HG03457 (cell line): Measurements from ENCODE around the gene MTR.
"Not testable (repeated sequence)": the region's sequence is repeated elsewhere in the genome, so short reads cannot be mapped to it uniquely, and the experiment has no call there.

Experiments
- ATAC-seq: cut with Tn5 transposase; IDR thresholded peaks from one replicate; pipeline ENCODE4 v1.9.1; 2021; ENCODE audit warnings: moderate number of reproducible peaks; ENCODE audit not compliant: unreplicated experiment

MTR gene

DNA sequence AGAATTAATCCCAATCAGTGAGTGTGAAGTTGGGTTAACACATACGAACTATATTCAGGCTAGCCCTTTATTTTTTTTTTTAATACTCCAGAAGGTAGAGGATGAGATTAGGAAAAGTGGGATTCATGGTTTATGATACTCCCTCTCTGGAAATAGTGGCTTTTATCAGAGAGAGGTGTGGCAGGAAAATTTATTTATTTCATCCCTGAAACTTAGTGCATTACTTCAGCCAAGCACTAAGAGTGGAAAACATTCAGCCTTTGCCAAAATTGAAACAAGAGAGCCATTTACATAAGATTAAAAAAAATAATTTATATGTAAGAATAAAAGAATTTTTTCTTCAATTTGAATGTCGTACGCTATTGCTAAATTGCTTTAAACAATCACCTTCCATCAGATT, 35.0 kb downstream of the MTR start:
- ATAC-seq, result no peak

DNA sequence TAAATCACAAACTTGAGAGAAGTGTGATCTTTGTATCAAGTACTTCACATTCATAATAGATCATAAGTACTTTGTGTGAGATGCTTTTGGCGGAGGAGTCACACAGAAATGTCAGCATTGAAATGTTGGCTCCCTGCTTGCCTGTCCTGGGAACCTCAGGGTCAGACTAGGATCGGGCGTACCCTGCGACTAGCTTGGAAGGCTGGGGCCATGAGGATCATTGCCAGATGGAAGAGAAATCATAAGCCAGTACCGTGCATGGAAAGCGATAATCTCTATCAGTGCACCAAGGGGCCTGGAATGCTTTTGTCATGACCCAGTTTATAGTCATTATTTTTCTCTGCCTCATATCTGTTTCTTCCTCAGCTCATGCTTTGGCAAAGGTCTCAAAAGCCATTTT, 35.5 kb downstream of the MTR start:
- ATAC-seq, result no peak

DNA sequence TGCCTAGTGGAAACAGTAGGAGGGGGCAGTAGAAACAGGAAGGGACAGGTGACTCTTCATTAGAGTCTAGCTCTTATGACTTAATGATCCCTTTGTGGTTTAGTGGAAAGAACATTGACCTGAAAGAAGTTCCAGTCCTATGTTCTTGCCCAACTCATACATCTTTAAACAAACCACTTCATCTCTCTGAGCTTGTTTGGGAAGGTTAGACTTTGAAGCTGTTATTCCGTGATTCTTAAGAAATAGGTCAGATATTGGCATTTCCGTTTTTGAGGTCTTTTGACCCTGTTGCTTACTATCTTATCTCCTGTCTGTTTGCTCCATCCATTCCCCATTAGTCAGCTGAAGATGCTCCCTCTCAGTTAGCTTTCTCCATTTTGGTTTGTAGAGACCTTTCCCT, 38.5 kb downstream of the MTR start:
- no peak for ATAC-seq

DNA sequence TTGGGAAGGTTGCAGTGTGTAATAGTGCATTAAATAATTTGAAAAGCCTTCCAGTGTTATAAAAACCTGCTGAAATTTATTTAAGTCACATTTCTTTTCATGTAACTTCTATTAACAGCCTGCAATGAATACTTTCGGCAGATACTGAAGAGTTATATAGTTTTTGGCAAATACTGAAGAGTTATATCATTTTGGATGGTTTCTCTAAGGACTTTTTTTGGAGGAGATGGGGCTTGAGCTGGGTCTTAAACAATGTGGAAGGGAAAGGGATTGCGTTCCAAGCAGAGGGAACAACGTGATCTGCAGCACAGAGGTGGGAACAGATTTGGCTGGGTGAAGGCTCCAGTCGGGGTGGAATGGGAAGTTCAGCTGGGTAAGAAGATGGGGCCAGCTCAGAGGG, 39.8 kb downstream of the MTR start:
- no peak for ATAC-seq

DNA sequence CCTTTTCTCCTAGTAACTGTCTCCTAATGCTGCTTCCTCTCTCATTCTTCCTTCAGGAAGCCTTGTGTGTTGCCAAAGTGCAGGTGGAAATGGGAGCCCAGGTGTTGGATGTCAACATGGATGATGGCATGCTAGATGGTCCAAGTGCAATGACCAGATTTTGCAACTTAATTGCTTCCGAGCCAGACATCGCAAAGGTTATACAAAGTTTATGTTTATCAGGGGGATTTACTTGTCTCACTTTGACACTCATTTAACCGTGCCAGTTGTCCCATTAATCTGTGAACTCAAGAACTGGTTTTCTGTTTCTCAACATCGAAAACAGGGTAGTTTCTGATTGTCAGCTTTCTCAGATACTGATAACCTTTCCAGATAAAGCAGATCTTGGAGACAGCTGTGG, 40.4 kb downstream of the MTR start:
- no peak for ATAC-seq

DNA sequence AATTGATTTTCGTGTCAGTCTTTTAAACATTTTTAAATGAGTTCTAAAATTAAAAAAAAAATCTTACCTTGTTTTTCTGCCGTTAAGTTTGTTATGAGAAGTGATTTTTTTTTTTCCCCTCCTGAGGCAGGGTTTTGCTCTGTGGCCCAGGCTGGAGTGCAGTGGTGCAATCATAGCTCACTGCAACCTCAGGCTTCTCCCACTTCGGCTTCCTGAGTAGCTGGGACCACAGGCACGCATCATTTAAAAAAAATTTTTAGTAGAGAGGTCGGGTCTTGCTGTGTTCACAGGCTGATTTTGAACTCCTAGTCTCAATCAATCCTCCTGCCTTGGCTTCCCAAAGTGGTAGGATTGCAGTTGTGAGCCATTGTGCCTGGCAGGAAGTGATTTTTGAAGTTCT, 41.1 kb downstream of the MTR start:
- ATAC-seq, result no peak

DNA sequence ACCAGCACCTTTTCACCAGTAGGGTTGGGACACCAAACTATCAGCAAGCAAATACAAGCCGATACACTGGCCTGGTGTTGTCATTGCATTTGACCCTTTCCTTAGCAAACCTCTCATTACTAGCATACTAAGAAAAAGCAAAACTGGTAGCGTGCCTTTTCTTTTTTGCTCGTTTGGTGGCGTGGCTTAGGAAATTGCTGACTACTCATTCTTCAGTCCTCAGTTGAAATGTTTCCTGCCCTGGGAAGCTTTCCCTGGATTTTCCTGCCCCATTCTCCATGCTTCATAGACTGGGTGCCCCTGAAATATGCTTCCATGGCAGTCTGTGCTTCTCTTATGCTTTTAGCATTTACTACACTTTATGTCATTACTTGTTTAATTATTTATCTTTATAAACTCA, 42.0 kb downstream of the MTR start:
- ATAC-seq, result no peak

DNA sequence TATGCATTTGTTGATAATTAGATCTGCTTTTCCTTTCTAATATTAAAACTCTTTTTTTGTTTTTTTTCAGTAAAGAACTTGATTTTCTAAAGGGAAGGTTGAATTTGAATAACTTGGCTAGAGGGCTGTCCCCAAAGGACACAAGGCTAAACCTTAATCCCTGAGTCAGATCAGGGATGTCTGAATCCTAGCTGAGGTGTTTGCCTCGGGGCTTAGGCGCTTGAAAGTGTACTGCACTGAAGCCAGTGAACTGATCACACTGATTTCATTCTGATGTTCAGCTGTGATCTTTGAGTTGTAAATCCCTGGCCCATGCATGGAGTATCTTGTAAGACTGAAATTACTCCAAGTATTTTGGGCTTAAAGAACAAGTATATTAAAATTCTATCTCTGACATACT, 42.8 kb downstream of the MTR start:
- ATAC-seq, result no peak

DNA sequence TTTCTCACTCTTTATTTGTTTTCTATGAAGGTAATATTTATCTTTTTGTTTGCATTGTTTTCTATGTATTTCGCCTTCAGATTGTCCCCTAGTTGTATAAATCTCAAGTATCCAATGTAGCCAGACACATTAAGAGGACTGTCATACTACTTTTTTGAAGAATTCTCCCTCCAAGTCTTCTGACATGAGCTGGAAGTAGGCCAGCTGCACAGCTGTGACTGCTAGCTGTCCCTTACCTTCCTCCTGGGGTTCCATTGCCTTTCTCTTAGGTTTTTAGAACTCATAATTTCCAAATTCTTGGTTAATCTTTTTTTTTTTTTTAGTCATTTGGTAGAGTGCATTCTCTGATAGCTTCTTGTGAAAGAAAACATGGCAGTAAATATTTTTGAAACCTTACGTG, 46.2 kb downstream of the MTR start:
- ATAC-seq, result no peak

DNA sequence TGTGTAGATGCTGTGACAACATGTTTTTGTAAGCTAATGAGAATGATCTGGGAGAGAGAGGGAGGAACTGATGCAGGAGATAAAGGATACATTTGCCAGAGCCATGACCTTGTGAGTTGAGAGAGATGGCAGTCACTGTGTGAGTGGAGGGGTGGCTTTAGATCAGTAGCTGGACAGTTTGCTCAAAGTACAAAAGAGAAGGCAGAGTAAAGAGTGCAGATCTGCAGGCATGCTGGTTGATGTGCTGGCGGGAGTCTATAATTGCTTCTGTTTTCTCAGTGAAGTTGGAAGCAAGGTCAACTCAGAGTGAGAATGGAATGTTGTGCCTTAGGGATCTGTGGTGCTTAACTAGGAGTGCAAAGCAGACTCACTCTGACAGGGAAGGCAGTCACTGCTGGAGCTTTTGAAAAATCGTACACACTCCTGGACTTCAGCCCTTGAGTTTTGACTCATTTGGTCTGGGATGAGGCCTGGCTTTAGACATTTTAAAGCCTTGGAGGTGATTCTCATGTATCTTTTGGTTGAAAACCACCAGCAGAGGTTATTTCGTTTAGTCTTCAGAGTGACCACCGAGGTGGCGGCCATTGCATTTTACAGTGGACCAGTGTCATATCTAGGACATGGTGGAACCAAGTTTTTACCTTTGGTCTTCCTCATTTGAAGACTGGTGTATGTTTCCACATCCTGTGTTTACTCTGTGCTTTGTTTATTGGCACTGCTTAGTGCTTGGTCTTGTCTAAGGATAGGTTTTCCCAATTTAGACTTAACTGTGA, 49.6 kb downstream of the MTR start:
- ATAC-seq, result no peak

DNA sequence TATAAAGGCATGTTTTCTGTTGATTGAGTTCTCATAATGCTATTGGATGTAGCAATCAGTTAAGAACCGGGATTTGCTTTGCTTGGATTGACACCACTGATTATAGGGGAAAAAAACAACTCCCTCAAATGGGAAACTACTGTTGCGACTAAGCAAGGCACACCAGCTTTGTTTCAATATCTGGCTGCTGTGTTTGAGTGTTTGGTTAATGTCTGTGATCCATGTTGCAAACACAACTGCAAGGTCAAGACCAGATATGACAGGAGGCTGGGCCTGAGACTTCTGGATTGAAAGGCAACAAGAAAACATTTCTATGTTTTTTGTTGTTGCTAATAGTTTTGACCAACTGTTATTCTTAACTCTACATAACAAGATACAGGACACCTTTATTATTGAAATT, 50.7 kb downstream of the MTR start:
- no peak for ATAC-seq

DNA sequence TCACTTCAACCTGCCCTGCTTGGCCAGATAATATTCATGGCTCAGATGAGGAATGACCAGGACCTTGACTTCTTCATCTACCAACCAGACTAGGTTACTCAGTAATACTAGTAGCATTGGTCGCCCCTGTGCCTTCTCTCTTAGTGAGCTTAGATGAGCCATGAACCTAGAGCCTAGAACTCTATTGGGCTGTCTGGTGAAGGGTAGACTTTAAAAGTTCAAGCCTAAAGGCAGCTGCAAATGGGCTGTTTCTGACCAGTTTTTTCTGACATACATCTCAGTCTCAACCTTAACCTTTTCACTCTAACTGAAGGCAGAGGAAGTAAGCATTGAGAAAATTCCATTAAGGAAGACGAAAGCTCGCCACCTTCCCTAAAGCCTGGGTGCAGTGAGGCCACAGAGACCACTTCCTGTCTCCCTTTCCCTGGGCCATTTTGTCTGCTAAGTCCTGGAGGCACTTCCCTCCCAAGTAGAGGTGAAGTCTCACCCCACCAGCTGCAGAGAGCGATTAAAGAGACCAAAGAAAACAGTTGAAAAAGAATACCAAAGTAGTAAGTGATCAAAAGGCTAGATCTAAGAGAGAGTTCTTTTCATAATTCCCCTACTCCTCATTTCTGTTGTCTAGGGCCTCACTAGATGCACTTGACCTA, 53.3 kb downstream of the MTR start:
- ATAC-seq, result no peak

DNA sequence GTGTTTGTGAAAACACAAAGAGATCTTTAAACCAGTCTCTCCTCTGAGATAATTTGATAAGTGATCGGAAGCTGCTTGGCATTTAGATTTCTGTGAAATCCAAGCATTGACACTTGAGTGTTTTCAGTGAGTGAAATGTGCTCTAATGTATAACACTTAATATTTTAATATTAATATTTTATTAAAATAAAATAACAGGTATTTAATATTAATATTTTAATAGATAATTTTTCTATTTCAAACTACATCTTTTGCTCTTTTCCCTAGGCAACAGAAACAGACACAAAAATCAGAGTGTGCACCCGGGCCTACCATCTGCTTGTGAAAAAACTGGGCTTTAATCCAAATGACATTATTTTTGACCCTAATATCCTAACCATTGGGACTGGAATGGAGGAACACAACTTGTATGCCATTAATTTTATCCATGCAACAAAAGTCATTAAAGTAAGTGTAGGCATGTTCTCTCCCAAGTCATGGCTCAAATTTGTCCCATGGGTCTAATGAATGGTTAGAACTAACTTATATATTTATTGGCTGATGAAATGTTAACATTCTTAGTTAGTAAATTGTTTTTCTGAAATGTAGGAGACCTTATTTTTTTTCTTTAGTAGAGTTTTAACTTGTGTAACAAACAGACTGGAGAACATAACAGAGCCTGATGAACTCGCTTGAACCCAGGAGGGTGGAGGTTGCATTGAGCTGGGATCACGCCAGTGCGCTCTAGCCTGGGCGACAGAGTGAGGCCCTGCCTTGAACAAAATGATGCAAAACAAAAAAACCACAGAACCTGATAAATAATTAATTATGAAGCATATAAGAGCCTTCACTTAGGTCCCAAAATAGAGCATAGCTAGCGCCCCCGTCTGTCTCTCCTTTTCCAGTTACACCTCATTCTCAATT, 55.2 kb downstream of the MTR start:
- ATAC-seq, result no peak

DNA sequence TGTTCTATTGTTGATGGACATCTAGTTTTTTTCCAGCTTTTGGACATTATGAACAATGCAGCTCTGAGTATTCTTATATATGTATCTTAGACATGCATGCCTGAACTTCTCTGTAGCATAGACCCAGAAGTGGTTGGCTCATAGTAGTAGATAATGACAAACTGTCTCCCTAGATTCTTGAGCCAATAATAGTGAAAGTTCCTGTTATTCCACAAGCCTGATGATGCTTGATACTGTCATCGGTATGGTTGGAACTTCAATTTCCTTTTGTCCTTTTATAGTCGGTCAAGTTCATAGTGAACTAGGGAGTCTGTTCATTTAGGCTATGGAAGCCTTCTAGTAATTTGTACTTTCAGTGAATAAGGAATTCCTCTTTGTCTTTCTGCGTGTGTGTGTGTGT, 56.8 kb downstream of the MTR start:
- ATAC-seq, result no peak

DNA sequence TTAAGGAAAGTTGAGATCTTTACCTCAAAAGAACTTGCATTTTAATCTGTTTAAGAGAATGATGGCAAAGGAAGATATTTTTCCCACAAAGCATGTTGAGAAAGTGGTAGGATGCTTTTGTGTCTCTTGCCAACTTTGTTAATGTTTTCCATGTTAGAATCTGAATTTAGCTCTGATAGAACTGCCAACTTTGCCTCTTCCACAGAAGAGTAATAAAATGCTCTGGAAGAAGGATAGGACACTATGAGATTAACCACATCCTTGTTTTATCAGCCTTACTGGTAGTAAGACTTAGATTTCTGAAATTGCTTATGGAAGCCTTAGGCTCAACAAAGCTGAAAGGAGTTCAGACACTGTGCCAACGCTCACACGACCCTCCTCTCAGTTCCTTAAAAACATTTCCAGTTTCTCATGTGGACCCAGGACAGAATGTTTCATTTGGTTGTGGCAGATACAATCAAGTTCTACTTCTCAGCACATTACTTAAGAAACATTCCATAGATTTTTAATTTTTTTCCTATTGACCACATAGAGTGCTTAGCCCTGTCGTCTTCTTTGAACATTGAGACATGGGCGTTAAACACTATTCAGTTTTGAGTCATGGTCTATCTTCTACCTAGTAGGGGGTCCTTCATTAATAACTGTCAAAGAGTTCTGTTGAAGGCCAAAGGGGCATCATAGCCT, 59.0 kb downstream of the MTR start:
- ATAC-seq, result no peak

DNA sequence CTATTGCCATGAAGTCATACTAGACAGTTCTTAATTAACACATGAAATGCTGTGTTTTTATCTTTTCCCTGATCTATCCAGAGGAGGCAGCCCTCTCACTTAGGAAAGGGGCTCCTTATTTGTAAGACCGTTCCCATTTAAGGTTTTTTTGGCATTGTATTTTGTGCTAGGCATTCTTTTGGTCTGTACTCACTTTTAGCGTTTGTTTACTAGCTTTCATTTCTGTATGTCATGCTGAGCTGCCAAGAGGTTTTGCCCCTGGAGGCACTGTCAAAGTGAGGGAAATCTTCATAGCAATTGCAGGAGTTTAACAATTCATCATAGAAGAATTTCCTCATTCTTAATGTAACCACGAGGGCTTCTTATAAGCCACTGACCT, 59.5 kb downstream of the MTR start:
- ATAC-seq, result no peak

DNA sequence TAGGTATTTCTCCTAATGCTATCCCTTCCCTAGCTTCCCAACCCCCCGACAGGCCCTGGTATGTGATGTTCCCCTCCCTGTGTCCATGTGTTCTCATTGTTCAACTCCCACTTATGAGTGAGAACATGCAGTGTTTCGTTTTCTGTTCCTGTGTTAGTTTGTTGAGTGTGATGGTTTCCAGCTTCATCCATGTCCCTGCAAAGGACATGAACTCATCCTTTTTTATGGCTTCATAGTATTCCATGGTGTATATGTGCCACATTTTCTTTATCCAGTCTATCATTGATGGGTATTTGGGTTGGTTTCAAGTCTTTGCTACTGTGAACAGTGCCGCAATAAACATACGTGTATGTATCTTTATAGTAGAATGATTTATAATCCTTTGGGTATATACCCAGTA, 61.6 kb downstream of the MTR start:
- ATAC-seq, result not testable (repeated sequence)

DNA sequence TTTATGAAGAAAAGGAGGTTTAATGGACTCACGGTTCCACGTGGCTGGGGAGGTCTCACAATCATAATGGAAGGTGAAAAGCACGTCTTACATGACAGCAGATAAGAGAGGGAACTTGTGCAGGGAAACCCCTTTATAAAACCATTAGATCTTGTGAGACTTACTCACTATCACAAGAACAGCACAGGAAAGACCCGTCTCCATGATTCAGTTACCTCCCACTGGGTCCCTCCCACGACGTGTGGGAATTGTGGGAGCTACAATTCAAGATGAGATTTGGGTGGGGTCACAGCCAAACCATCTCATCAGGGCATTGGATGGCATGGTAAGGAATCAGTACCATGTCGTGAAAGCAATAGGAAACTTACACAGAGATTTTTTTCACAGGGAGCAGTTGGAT, 63.1 kb downstream of the MTR start:
- ATAC-seq, result no peak

DNA sequence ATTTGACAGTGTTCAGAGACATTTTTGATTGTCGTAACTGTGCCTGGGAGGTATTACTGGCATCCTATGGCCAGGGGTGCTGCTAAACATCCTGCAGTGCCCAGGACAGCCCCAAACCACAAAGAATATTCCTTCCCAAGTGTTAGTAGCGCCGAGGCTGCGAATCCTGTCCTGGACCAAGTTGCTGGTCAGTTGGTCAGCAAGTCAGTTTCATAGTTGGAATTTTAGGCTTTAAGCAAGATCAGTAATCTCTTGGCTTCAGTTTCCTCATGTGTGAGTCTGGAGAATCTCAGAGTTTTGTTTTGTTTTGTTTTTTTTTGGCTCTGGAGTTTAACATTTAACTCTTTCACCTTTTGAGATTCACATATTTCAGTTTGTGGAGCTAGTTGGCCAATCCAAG, 65.0 kb downstream of the MTR start:
- ATAC-seq, result no peak

DNA sequence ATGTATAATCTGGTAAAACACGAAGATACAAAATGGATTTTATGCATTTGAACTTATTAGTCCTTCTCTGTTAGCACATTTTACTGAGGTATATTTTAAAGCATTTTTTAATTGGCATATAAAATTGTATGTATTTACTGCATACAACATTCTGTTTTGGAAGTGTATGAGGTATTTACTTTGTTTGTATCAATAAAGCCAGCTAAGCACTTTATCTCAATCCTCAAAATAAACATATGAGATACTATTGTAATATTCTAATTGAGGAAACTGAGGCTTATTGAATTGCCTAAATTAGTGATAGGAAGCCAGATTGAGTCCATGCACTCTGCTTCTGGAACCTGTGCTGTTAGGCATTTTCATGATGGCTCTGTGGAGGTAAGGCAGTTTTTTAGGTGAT, 65.6 kb downstream of the MTR start:
- no peak for ATAC-seq

DNA sequence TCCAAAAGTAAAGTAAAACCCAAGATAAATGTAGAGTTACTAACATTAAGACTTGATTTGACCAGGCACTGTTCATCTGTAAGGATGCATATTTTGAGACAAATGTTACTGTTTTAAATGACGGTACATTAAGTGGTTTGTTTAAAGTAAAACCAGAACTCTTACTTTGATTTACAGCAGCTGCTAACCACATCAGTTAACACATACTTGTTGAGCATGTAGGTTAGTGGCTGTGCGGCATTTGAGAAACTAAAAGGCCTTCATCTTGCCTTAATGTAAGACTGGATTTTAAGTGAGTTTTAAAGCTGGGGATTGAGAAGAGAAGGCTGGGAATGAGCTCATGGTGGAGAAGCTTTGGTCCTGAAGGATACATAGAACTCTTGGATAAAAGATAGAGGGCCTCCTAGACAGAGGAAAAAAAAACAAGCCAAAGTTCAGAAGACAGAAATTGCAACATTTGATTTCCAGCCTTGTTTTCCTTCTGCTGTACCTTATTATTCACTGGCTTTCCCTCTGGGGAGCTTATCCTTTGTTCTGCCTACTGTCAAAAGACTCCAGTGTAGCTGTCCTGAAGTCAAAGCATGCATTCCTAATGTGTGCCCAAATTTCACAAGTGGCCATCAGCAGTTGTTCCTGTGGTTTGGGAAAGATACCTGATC, 66.6 kb downstream of the MTR start:
- no peak for ATAC-seq
